NCI-H345 (cell line): ENCODE data around the gene KDM8.

Experiments
- DNase-seq: peaks from one replicate; lab custom pipeline; 2025; lab: John Stamatoyannopoulos, UW

KDM8 gene

DNA sequence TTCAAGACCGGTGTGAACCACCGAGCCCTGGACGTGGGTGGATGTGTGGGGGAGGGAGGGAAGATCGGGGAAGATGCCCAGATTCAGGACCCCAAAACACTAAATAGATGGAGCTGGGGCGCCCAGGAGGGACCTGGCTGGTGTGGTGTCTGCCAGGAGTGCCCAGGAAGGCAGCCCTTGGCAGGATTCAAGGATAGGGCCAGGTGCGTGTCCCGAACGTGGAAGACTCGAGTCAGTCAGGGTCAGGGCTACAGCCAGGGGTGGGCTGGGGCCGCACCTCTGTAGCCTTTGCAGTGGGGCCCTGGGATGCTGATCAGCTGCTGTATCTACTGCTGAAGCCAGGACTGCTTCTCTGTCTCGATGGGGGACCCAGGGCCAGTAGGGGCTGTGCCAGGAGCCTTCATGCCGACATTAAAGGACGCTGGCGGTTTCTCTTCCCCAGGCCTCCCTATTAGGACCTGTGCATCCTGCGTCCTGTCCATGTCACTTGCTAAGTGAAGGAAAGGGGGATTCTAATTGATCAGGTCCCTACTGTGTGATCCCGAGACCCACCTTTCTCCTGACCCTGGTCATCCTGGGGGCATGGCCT, 13.1 kb downstream of the KDM8 start:
- no peak for DNase-seq

DNA sequence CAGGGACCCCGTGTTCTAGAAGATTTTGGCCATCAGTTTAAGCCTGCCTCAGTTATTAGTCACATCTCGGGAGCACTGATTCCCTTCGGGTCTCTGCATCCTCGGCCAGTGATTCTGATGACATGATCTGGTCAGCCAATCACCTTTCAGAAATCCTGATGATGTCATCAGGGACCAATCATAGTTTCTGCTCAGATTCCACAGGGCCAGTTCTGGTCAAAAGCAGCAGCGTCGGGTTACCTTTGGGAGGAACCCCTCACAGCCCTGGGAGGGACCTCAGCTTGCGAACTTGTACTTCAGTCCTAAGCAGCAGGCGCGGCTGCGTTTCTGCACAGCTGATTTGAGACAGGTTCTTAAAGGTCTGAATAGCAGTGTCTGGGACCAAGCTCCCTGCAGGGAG, 13.9 kb downstream of the KDM8 start:
- DNase-seq: no peak

DNA sequence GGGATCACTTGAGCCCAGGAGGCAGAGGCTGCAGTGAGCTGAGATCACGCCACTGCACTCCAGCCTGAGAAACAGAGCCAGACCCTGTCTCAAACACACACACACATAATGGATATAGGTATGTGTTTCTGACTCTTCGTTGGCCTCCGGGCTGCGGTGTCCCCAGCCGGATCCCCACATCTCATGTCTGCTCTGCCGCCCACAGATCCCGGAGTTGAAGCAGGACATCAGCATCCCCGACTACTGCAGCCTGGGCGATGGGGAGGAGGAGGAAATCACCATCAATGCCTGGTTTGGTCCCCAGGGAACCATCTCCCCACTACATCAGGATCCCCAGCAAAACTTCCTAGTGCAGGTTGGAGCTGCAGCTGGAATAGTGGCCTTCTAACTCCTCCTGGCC, 15.4 kb downstream of the KDM8 start:
- no peak for DNase-seq

GRCh38 chr16:27219161-27219560, 15.8 kb downstream of the KDM8 start:
- no peak for DNase-seq

GRCh38 chr16:27220120-27220519, 16.8 kb downstream of the KDM8 start:
- DNase-seq: no peak

DNA sequence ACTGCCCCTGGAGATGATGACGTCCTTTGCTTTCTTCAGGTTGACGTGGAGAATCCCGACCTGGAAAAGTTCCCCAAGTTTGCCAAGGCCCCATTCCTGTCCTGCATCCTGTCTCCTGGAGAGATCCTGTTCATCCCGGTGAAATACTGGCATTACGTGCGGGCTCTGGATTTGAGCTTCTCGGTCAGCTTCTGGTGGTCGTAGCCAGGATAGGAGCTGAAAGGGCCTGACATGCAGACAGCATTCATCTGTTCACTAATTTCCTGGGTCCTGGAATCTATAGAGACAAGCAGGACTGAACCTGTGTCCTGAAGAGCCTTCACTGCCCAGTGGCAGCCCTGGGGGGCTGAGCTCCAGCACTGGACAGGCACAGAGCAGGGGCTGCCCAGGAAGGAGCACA, 17.2 kb downstream of the KDM8 start:
- DNase-seq: no peak

DNA sequence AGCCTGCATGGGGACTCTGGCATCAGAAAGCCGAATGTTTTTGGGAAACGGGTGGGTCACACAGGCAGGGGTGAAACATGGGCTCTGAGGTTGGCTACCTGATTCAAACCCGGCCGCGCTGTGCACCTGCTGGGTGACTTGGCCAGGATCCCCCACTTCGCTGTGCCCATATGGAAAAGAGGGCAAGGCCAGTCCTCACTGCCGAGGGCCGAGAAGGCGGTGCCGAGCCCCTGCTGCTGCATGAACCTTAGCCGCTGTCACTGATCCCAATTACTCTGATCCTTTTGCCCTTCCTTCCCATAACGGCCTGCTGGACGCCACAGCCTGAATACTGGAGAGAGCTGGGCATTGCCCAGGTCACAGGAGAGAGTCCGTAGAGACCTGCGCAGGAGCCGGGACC, 17.7 kb downstream of the KDM8 start:
- DNase-seq: no peak

GRCh38 chr16:27221576-27222248, 18.4 kb downstream of the KDM8 start:
- no peak for DNase-seq

GRCh38 chr16:27222249-27223225, 19.2 kb downstream of the KDM8 start:
- DNase-seq: no peak

DNA sequence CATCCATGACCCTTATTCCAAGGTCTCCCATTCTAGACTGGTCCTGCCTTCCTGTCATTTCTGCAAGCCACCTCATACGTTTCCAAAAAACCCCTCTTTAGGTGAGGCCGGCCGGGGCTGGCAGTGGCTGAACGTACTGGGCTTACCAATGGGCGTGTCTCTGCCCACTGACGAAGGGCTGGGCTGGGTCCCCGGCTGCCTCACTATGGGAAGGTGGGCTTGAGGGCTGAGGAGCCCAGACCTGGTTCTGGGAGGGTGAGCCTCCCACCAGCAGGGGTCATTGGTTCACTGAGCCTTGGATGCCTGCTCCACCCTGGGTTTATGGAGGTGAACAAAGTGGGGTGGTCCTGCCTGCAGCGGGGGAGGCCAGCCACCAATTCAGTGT, 19.9 kb downstream of the KDM8 start:
- DNase-seq: no peak

- DNase-seq: no peak
These were observed 20.4 kb downstream of the KDM8 start for GRCh38 chr16:27223701-27224100.

DNA sequence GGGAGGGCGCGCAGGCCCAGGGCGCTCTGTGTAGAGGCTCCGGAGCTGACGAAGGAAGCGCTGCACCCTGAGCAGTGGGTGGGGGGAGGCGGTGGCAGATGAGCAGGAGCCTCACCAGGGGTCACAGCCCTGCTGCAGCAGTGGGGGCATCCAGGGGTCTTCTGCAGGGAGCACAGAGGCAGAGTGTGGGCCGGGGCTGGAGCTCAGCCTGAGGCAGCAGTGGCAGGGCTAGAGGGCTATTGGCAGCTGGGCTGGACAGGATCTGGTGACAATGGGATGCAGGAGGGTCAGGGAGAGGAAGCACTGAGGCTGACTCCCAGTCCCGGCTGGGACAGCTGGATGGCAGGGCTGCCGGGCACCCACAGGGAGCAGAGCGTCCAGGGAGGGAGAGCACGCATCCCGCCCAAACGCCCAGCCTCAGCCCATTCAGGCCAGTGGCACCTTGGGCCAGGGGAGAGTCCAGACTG, 21.0 kb downstream of the KDM8 start:
- no peak for DNase-seq

DNA sequence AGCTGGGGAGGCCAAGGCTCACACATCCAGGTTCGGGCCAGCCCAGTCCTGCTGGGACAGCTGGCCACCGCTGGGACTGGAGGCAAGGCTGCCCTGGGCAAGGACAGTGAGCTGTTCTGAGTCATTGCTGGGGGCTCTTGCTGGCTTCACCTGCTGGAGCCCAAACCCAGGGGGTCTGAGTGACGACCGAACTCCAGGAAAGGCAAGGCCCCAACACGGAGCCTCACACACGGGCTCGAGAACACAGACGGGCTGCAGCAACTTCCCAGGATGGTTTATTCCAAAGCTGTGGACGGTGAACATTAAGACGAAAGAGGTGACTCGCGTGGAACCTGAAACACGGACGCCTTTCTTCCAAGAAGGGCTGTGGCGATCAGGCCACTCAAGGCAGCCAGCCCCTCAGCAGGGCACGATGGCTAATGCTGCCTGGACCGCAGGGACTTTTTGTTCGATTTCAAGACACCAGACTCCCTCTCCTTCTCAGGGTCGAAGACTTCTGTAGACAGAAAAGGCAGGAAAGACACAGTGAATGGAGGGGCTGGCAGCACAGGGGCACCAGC, 21.5 kb downstream of the KDM8 start:
- no peak for DNase-seq

DNA sequence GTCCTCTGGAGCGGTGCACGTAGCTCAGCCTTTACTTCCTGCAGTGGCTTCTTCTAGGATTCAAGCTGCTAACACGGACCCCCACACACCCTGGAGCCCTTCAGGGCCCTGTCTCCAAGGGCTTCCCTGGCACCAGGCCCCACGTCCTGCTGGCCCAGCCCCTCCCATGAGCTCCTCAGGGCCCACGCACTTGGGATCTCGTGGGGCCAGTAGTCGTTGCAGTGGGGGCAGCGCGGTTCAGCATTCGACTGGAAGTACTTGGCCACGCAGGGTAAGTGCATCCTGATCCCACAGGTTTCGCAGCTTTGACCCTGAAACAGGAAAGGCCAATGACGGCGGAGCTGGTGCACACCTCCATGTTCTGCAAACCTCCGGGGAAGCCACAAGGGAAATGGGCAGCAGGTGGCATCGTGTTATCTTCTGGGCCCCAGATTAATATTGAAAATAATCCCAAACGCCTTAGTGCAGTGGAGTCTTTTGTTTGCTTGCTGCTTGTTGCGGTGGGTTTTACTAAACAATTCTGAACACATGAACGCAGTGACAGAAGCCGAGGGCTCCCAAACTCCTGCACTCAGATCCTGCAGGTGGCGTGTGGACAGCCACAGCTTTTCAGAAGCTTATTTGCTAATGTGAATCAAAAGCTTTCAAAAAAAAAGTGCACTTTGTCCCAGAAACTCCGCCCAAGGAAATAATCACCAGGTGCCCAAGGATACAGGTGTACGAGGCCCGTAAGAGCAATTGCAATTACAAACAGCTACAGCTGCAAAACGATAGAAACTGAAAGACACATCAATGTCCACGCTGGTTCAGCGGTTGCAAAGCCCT, 22.4 kb downstream of the KDM8 start:
- DNase-seq: peak; percentile 15

DNA sequence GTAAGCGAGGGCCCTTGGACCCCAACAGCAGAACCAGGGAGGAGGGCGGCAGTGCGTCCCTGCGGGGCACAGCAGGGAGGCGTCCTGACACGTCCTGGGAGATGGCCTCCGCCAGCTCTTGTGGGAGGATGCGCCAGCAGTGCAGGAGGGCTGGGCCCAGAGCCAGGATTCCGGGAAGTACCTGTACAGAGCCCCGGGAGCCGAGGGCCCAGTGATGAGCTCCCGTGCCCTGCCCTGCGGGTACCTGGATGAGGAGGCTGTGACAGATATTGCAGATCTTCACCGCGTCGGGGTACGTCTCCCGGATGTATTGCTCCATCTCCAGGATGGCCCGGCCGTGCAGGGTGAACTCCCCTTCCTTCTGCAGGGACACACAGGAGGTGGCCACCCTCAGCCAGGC, 23.1 kb downstream of the KDM8 start:
- DNase-seq: peak; percentile 78

- no peak for DNase-seq
These were observed 23.8 kb downstream of the KDM8 start for GRCh38 chr16:27226976-27227705.

DNA sequence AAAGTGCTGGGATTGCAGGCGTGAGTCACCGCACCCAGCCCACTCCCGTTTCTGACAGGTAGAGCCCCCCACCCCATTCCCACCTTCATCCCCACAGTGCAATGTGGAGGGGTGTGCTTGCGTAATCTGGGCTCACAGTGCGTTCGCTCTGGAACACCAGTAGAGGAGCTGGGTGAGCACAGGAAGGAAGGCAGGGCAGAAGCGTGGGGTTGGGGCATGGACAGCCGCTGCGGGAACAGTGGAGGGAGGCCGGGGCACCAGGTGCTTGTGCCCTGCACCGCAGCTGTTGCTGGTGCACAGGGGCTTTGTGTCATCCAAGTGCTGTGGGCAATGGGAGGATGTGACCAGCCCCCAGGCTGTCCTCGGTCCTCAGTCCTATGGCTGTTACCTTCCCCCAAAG, 24.7 kb downstream of the KDM8 start:
- no peak for DNase-seq

DNA sequence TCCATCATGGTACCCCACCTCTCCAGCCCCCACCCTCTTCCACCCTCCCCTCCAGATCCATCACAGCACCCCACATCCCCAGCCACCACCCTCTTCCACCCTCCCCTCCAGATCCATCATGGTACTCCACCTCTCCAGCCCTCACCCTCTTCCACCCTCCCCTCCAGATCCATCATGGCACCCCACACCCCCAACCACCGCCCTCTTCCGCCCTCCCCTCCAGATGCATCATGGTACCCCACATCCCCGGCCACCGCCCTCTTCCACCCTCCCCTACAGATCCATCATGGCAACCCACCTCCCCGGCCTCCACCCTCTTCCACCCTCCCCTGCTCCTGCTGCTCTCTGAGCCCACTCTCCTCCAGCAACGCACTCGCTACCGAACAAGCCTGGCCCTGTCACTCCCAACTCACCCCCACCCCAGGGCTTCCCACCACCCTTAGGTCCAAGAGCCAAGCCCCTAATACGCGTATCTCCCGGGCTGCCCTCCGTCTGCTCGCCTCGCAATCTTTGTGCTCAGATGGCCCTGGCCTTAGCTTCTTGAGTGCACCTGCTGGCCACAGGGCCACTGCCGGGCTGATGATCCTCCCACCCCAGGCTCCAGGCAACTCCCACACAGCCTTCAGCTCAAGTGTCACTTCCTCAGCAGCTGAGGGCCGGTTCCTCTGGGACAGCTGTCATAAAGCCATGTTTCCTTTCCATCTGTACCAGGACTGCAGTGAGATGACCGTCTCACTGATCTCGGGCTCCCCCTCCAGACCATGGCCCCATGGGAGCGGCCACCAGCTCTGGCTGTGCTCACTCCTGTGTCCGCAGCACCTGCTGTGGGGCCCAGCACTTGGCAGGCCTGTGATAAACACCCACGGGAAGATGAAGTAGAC, 25.5 kb downstream of the KDM8 start:
- DNase-seq: no peak

DNA sequence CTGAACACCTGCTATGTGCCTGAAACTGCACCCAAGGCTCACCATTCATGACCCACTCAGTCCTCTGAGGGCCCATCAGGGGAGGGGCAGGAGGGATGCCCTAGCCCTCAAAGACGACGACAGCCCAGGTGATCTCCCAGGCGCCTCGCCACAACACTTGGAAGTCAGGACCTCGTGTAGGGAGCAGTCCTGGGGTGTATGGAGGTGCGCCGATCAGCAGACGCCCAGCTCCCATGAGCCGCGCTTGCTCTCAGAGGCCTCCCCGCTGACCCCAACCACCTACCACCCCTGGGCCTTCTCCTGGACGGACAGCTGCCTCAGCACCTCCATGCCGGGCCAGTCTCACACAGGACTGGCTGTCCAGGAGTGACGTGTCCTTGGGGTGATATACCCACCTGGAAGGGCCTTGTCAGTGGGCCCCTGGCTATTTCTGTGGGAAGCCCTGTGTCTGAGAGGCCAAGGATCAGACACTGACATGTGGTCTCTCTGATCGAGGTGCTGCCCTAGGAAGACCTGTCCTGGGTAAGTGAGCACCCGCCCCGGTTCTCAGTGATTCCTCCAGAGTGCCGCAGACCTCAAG, 26.7 kb downstream of the KDM8 start:
- DNase-seq: no peak

GRCh38 chr16:27230562-27231001, 27.3 kb downstream of the KDM8 start:
- DNase-seq: no peak
